Bronchial epithelial cell (primary cell): ENCODE data around the gene EFCAB8. TPM values are rescaled to one million over a fixed set of nuclear protein-coding genes. Genes with fewer than 3 reads are reported as not detected.

ENCODE experiments used
- DNase-seq: peaks from one replicate; pipeline ENCODE4 v3.0.0-alpha.2; 2010; ENCODE audit warnings: low read depth
- FAIRE-seq: peaks from 2 replicates; lab custom pipeline; 2011; peaks lifted over from hg19 to GRCh38; lab: Jason Lieb, UNC
- H3K27me3 ChIP-seq: 2 replicates; pipeline ENCODE4 v1.5.1; 2011; ENCODE audit warnings: low read length; ENCODE audit not compliant: control insufficient read depth, insufficient read depth
- H3K36me3 ChIP-seq: 2 replicates; pipeline ENCODE4 v1.5.1; 2011; ENCODE audit warnings: low read length; ENCODE audit not compliant: control insufficient read depth, insufficient read depth
- H3K4me3 ChIP-seq: 2 replicates; pipeline ENCODE4 v1.5.1; 2011; ENCODE audit warnings: mild to moderate bottlenecking, low read depth, low read length, control low read depth
- CTCF ChIP-seq: IDR thresholded peaks from 2 replicates; pipeline ENCODE4 v1.5.1; 2011; ENCODE audit warnings: mild to moderate bottlenecking, moderate library complexity, low read length, control low read depth, inconsistent platforms; ENCODE audit not compliant: insufficient read depth, severe bottlenecking
- total RNA-seq: library from RNA; depleted of rRNA; stranded (reverse); fragments of >200 nt; gene quantifications from 2 replicates; pipeline ENCODE4 v1.2.1, GENCODE V29; 2014

EFCAB8 gene
- total RNA-seq, 1 donor from 2014 or later, result under 0.01 TPM

- H3K27me3 ChIP-seq, result no peaks in the 10 kb centered on the region
- no peak for FAIRE-seq
- H3K4me3 ChIP-seq, result no peak overlapping the region
- DNase-seq, result no peak
- no peaks in the 10 kb centered on the region for H3K36me3 ChIP-seq
- TF ChIP-seq CTCF, result no peak
Observed at GRCh38 chr20:32965115-32965514, 106.4 kb downstream of the EFCAB8 start.

- Histone ChIP-seq H3K4me3 (no peak overlapping the region), H3K36me3 (no peaks in the 10 kb centered on the region), H3K27me3 (no peaks in the 10 kb centered on the region)
- TF ChIP-seq CTCF, result no peak
- FAIRE-seq, result no peak
- no peak for DNase-seq
Observed at GRCh38 chr20:32965581-32966373, 107.1 kb downstream of the EFCAB8 start.

- FAIRE-seq, result no peak
- TF ChIP-seq CTCF, result no peak
- DNase-seq, result no peak
- Histone ChIP-seq H3K4me3 (no peak overlapping the region), H3K36me3 (no peaks in the 10 kb centered on the region), H3K27me3 (no peaks in the 10 kb centered on the region)
Observed at GRCh38 chr20:32966382-32966781, 107.7 kb downstream of the EFCAB8 start.

GRCh38 chr20:32966881-32967781 is 108.4 kb downstream of the EFCAB8 start:
- no peak for TF ChIP-seq CTCF
- DNase-seq (no peak), FAIRE-seq (peak; percentile 52)
- Histone ChIP-seq H3K36me3 (no peaks in the 10 kb centered on the region), H3K27me3 (no peaks in the 10 kb centered on the region), H3K4me3 (no peak overlapping the region)

GRCh38 chr20:32967961-32968457 is 109.3 kb downstream of the EFCAB8 start:
- FAIRE-seq (no peak), DNase-seq (no peak)
- H3K4me3 ChIP-seq, result no peak overlapping the region
- TF ChIP-seq CTCF, result no peak
- no peaks in the 10 kb centered on the region for H3K36me3 ChIP-seq
- no peaks in the 10 kb centered on the region for H3K27me3 ChIP-seq
